K562 (cell line): ENCODE data around the gene ITIH6. TPM values are rescaled to one million over a fixed set of nuclear protein-coding genes. Genes with fewer than 3 reads are reported as not detected.
A peak's percentile ranks its signal among the peaks of the same experiment; 100 is the strongest.

Experiments used
- ATAC-seq: fragments of 200-7000 bp; cut with Tn5 transposase; 3 replicates; pipeline ENCODE4 v1.9.1; 2020; ENCODE audit warnings: moderate library complexity
- BruUV-seq: library from RNA; stranded (reverse); fragments of 400-500 nt; replicated peaks from 2 replicates; lab custom pipeline; 2021; lab: Mats Ljungman, UMichigan
- CTCF ChIA-PET: fragments of 300-600 bp; formaldehyde crosslinking; extraction: SDS; loops from one replicate; lab custom pipeline; 2021; ENCODE audit warnings: low intra/inter-chr PET ratio; lab: Yijun Ruan, JAX
- POLR2A ChIA-PET: fragments of 300-600, 350-650 bp; sonication (Branson Sonifier 250); formaldehyde crosslinking; extraction: SDS; loops from one replicate; lab custom pipeline; 2021; ENCODE audit warnings: antibody characterized with exemption, inconsistent platforms; lab: Yijun Ruan, JAX
- DNase-seq, 4 experiments: peaks; one replicate each; pipeline versions ENCODE4 v3.0.0 to v3.0.0-alpha.2; 2011 to 2018; ENCODE audit warnings: low spot score in 3 of 4, mixed read lengths in 3 of 4; ENCODE audit errors: extremely low read depth in 1 of 4
- FAIRE-seq: peaks from 2 replicates; lab custom pipeline; 2011; peaks lifted over from hg19 to GRCh38; lab: Jason Lieb, UNC
- H2AFZ ChIP-seq: 2 replicates; pipeline ENCODE4 v1.6.0; 2011; ENCODE audit warnings: low read depth, low read length, control low read depth, inconsistent platforms
- H3K27ac ChIP-seq: fragments of 200-600 bp; 3 replicates; pipeline ENCODE4 v1.8.0; 2011; ENCODE audit warnings: low read depth, mild to moderate bottlenecking, control low read depth, inconsistent platforms, low read length, moderate library complexity, mixed read lengths; ENCODE audit errors: extremely low read depth
- H3K27me3 ChIP-seq, 2 experiments: fragments of 300-600 bp in 1 of 2; 2 replicates in 1 of 2; 3 replicates in 1 of 2; pipeline versions ENCODE4 v1.6.0 to v1.8.0; 2011; ENCODE audit warnings: inconsistent platforms in 2 of 2, low read length in 2 of 2, mild to moderate bottlenecking in 1 of 2, mixed read lengths in 1 of 2, moderate library complexity in 1 of 2; ENCODE audit not compliant: control insufficient read depth in 2 of 2, insufficient read depth in 2 of 2
- H3K36me3 ChIP-seq: fragments of 300-600 bp; 3 replicates; pipeline ENCODE4 v1.8.0; 2011; ENCODE audit warnings: mild to moderate bottlenecking, low read length, inconsistent platforms; ENCODE audit not compliant: control insufficient read depth, insufficient read depth
- H3K4me1 ChIP-seq, 2 experiments: fragments of 200-600 bp in 1 of 2; replicated peaks in 1 of 2; 2 replicates in 1 of 2; 3 replicates in 1 of 2; pipeline versions ENCODE4 v1.5.1 to v1.8.0; 2011; ENCODE audit warnings: inconsistent platforms in 2 of 2, low read length in 2 of 2, mild to moderate bottlenecking in 1 of 2, mixed read lengths in 1 of 2, moderate library complexity in 1 of 2; ENCODE audit not compliant: control insufficient read depth in 2 of 2, insufficient read depth in 2 of 2
- H3K4me2 ChIP-seq: 2 replicates; pipeline ENCODE4 v1.6.1; 2011; ENCODE audit warnings: low read length, control low read depth, inconsistent platforms, mixed read lengths; ENCODE audit not compliant: insufficient read depth
- H3K4me3 ChIP-seq: fragments of 200-600 bp; sonication (generic), shearing (Covaris generic); 2 replicates; pipeline ENCODE4 v1.5.1; 2016; ENCODE audit warnings: control low read depth, inconsistent platforms
- H3K79me2 ChIP-seq: fragments of 200-600 bp; 3 replicates; pipeline ENCODE4 v1.8.0; 2011; ENCODE audit warnings: low read length, inconsistent platforms; ENCODE audit not compliant: control insufficient read depth, insufficient read depth
- H3K9ac ChIP-seq, 2 experiments: 2 replicates each; pipeline versions ENCODE4 v1.6.0 to v1.6.1; 2011; ENCODE audit warnings: low read depth in 2 of 2, low read length in 2 of 2, control low read depth in 1 of 2, inconsistent platforms in 1 of 2, mild to moderate bottlenecking in 1 of 2, mixed read lengths in 1 of 2; ENCODE audit not compliant: insufficient read depth in 1 of 2
- H3K9me1 ChIP-seq: one replicate; pipeline ENCODE4 v1.6.0; 2011; ENCODE audit warnings: inconsistent platforms, mild to moderate bottlenecking, low read length, moderate library complexity; ENCODE audit not compliant: control insufficient read depth, insufficient read depth
- H3K9me3 ChIP-seq: replicated peaks from 2 replicates; pipeline ENCODE4 v1.5.1; 2011; ENCODE audit warnings: low read depth, low read length, inconsistent platforms; ENCODE audit not compliant: control insufficient read depth, insufficient read depth
- H4K20me1 ChIP-seq: replicated peaks from 2 replicates; pipeline ENCODE4 v1.6.1; 2011; ENCODE audit warnings: low read length, inconsistent platforms, mixed read lengths; ENCODE audit not compliant: control insufficient read depth, insufficient read depth
- ATF2 ChIP-seq: sonication (generic); formaldehyde crosslinking; IDR thresholded peaks from 2 replicates; pipeline ENCODE4 v1.8.1; 2022; ENCODE audit warnings: missing genetic modification reagents
- CCAR2 ChIP-seq: fragments of 200-400 bp; formaldehyde crosslinking; IDR thresholded peaks from 2 replicates; pipeline ENCODE4 v1.6.1; 2017; ENCODE audit warnings: mild to moderate bottlenecking, low read depth, low read length
- FOSL1 ChIP-seq: fragments of 200-800 bp; sonication (Bioruptor generic); conservative IDR thresholded peaks from 2 replicates; pipeline ENCODE4 v1.6.1; 2016; ENCODE audit warnings: missing genetic modification characterization, missing compliant biosample characterization
- GTF2E2 ChIP-seq: fragments of 200-800 bp; sonication (Bioruptor generic); IDR thresholded peaks from 2 replicates; pipeline ENCODE4 v1.6.1; 2016; ENCODE audit warnings: missing genetic modification characterization, missing compliant biosample characterization
- HDAC2 ChIP-seq: fragments of 450-650 bp; IDR thresholded peaks from 2 replicates; pipeline ENCODE4 v1.6.1; 2016; ENCODE audit warnings: mild to moderate bottlenecking
- HINFP ChIP-seq: fragments of 450-650 bp; conservative IDR thresholded peaks from 2 replicates; pipeline ENCODE4 v1.6.1; 2016; ENCODE audit warnings: missing genetic modification characterization, low read depth, mild to moderate bottlenecking, control low read depth, missing compliant biosample characterization
- HSF4 ChIP-seq: fragments of 250-450 bp; sonication (Bioruptor Pico); IDR thresholded peaks from 2 replicates; pipeline ENCODE4 v2.1.2; 2022; ENCODE audit warnings: mild to moderate bottlenecking, moderate library complexity, borderline replicate concordance
- KLF16 ChIP-seq: IDR thresholded peaks from 2 replicates; pipeline ENCODE4 v1.6.1; 2016; ENCODE audit warnings: antibody characterized with exemption
- MAZ ChIP-seq, 2 experiments: fragments of 450-650 bp in 1 of 2; sonication (generic) in 1 of 2; formaldehyde crosslinking; IDR thresholded peaks in 1 of 2; conservative IDR thresholded peaks in 1 of 2; 2 replicates each; pipeline versions ENCODE4 v1.4.0 to v1.5.0; 2020; ENCODE audit warnings: mild to moderate bottlenecking in 1 of 2, missing genetic modification reagents in 1 of 2
- PPARD ChIP-seq: fragments of 250-450 bp; sonication (Bioruptor Pico); IDR thresholded peaks from 2 replicates; pipeline ENCODE4 v1.8.0; 2022; ENCODE audit warnings: inconsistent platforms, mild to moderate bottlenecking, moderate library complexity
- ZBTB11 ChIP-seq, 3 experiments: fragments of 200-800 bp in 1 of 3; fragments of 250-450 bp in 1 of 3; fragments of 450-650 bp in 1 of 3; sonication (Bioruptor Pico) in 1 of 3; sonication (Bioruptor generic) in 1 of 3; formaldehyde crosslinking in 1 of 3; IDR thresholded peaks; 2 replicates each; pipeline versions ENCODE4 v1.6.1 to v1.8.0; 2016 to 2022; ENCODE audit warnings: mild to moderate bottlenecking in 2 of 3, missing genetic modification characterization in 2 of 3, missing compliant biosample characterization in 1 of 3, moderate library complexity in 1 of 3
- ZBTB43 ChIP-seq: sonication (generic); formaldehyde crosslinking; IDR thresholded peaks from 2 replicates; pipeline ENCODE4 v1.8.0; 2023; ENCODE audit warnings: mild to moderate bottlenecking, missing genetic modification reagents
- ZNF124 ChIP-seq: sonication (generic); formaldehyde crosslinking; IDR thresholded peaks from 2 replicates; pipeline ENCODE4 v1.8.1; 2022; ENCODE audit warnings: missing genetic modification reagents
- ZNF3 ChIP-seq: fragments of 250-450 bp; sonication (Bioruptor Pico); IDR thresholded peaks from 2 replicates; pipeline ENCODE4 v1.5.0; 2021; ENCODE audit warnings: mild to moderate bottlenecking, moderate library complexity
- WGBS: fragments of 100-300 bp; shearing (Covaris generic); methylation state at CpG from one replicate; pipeline ENCODE4 v1.1.6; 2016; ENCODE audit warnings: low coverage, mixed read lengths; ENCODE audit not compliant: insufficient coverage; ENCODE audit errors: missing lambda C conversion rate; 5-methylcytosine and 5-hydroxymethylcytosine counted together
- in situ Hi-C: fragments of 300-500 bp; cut with MboI; formaldehyde crosslinking; loops from 4 replicates; pipeline ENCODE4 v1.15.0; 2018; ENCODE audit warnings: inconsistent platforms, mixed read lengths
- intact Hi-C: fragments of 100-400 bp; cut with micrococcal nuclease; formaldehyde crosslinking; loops from 2 replicates; pipeline ENCODE4 v1.14.2; 2022
- polyA plus RNA-seq, 8 experiments: library from polyadenylated mRNA; depleted of rRNA in 4 of 8; stranded (reverse) in 5 of 8; unstranded in 3 of 8; fragments of >200 nt; fragmentation: Nextera tagmentation in 2 of 8; fragmentation: Illumina TruSeq in 1 of 8; extraction: Ambion mirVana in 2 of 8; extraction: Trizol in 1 of 8; gene quantifications; 2 replicates each; pipeline versions ENCODE4 v1.2.1 to v1.2.3, GENCODE V29; 2011 to 2014; ENCODE audit warnings: inconsistent platforms in 1 of 8, missing spikeins in 1 of 8
- total RNA-seq, 7 experiments: library from RNA; depleted of rRNA in 6 of 7; stranded (reverse); fragments of >200 nt in 6 of 7; fragmentation: Illumina TruSeq in 2 of 7; extraction: Trizol in 2 of 7; gene quantifications; 2 replicates each; pipeline versions ENCODE4 v1.2.1 to v1.2.3, GENCODE V29; 2011 to 2021; ENCODE audit warnings: low replicate concordance in 1 of 7

ITIH6 gene
- total and polyA plus RNA-seq, 9 of the 15 experiments (the other 6 are each of a cell fraction or from before 2014, with no cell fraction given): 0.03 TPM; not detected in 8

GRCh38 chrX:54808109-54808604 is 10.1 kb upstream of the ITIH6 start:
- H3K9me3 ChIP-seq: no peaks in the 10 kb centered on the region
- peak overlapping the region; percentile 63 for H3K27ac ChIP-seq
- no peaks in the 10 kb centered on the region for H4K20me1 ChIP-seq
- ChIA-PET CTCF (no interaction called here), POLR2A (no interaction called here)
- peaks cover 8% of the 10 kb centered on the region; the same call in 1 of the 3 replicates for H3K79me2 ChIP-seq
- H3K9me1 ChIP-seq: no peaks in the 10 kb centered on the region
- H3K4me1 ChIP-seq: peaks cover 0 to 19% of the 10 kb centered on the region in 2 experiments; a peak in 2 of 5 replicates
- peak overlapping the region; percentile 82 for H2AFZ ChIP-seq
- H3K9ac ChIP-seq: peak overlapping the region; percentile 61 to 62
- FAIRE-seq (no peak), DNase-seq (peak; percentile 52 to 59 (median 54)), ATAC-seq (peak; percentile 75)
- peaks cover 6% of the 10 kb centered on the region; the same call in 2 of the 3 replicates for H3K36me3 ChIP-seq
- 0% methylated on average over 2 of the region's 23 CpGs for WGBS
- intact Hi-C loops: no loop called here
- H3K4me2 ChIP-seq: peak overlapping the region; percentile 86
- no peaks in the 10 kb centered on the region; a peak in 1 of 5 replicates for H3K27me3 ChIP-seq
- peak overlapping the region; percentile 62 for H3K4me3 ChIP-seq
- no TSS peak for BruUV-seq
- in situ Hi-C loops: no loop called here
- no peak for TF ChIP-seq ZBTB43 (CRISPR knock-in tag)
- TF ChIP-seq CCAR2: no peak
- no peak for TF ChIP-seq ZNF3
- TF ChIP-seq HSF4: no peak
- 0 out of 6 replicates have a peak, but pooled peaks of 1 of the 3 experiments have one; percentile 16 for TF ChIP-seq ZBTB11 (CRISPR knock-in tag; IDR thresholded peaks at IDR 0.05)
- no peak for TF ChIP-seq HDAC2
- no peak for TF ChIP-seq HINFP
- TF ChIP-seq ZNF124 (CRISPR knock-in tag): no peak
- TF ChIP-seq PPARD (CRISPR knock-in tag): no peak
- TF ChIP-seq ATF2 (CRISPR knock-in tag): no peak
- peak in 1 of 2 experiments; percentile 25; a peak in 1 of 4 replicates for TF ChIP-seq MAZ (CRISPR knock-in tag; conservative IDR thresholded peaks at IDR 0.05 in 1 of 2, IDR thresholded peaks at IDR 0.05 in 1 of 2)
- TF ChIP-seq FOSL1 (tag): no peak
- peak; percentile 95 for TF ChIP-seq KLF16
- no peak for TF ChIP-seq GTF2E2 (tag)
